ENCODE data around the gene SERPINI1. TPM values are rescaled to one million over a fixed set of nuclear protein-coding genes. Genes with fewer than 3 reads are reported as not detected.

SERPINI1 gene
- total and polyA plus RNA-seq, 10 donors = 5.3 to 13.6 (median 9.0) TPM

GRCh38 chr3:167777356-167777755 is 41.8 kb downstream of the SERPINI1 start:
- Histone ChIP-seq H3K4me3 (no peak overlapping the region), H3K27ac (no peak overlapping the region), H3K9me3 (peaks cover 0 to 15% (median 8%) of the 10 kb centered on the region in 8 donors), H3K27me3 (replicated peaks in 1 of 7) (no peaks in the 10 kb centered on the region), H3K4me1 (peaks cover 0 to 14% (median 0%) of the 10 kb centered on the region in 6 donors), H3K36me3 (no peaks in the 10 kb centered on the region)
- TF ChIP-seq POLR2AphosphoS5 (IDR thresholded peaks at IDR 0.05) = no peak
- TF ChIP-seq POLR2A (IDR thresholded peaks at IDR 0.05) = no peak
- TF ChIP-seq CTCF (IDR thresholded peaks at IDR 0.05 in 8 of 11, conservative IDR thresholded peaks at IDR 0.05 in 3 of 11) = no peak
- 72 to 87% (median 77%) methylated on average over 1 of the region's 1 CpG for WGBS, 5 donors
- no peak for DNase-seq
- intact Hi-C loops (cut with DNase I; ENCODE audit: low total_unique reads) = no loop called here

- no peak for DNase-seq
- 88 to 98% (median 93%) methylated on average over 2 of the region's 2 CpGs for WGBS, 5 donors
- Histone ChIP-seq H3K27me3 (replicated peaks in 1 of 7) (no peaks in the 10 kb centered on the region), H3K4me3 (no peak overlapping the region), H3K36me3 (no peaks in the 10 kb centered on the region), H3K4me1 (no peaks in the 10 kb centered on the region), H3K27ac (no peak overlapping the region), H3K9me3 (peaks cover 0 to 15% (median 8%) of the 10 kb centered on the region in 8 donors)
- TF ChIP-seq POLR2A (IDR thresholded peaks at IDR 0.05) = no peak
- TF ChIP-seq POLR2AphosphoS5 (IDR thresholded peaks at IDR 0.05) = no peak
- TF ChIP-seq CTCF (IDR thresholded peaks at IDR 0.05 in 8 of 11, conservative IDR thresholded peaks at IDR 0.05 in 3 of 11) = no peak
- intact Hi-C loops (cut with DNase I; ENCODE audit: low total_unique reads) = no loop called here
Observed at GRCh38 chr3:167780214-167780883, 44.8 kb downstream of the SERPINI1 start.

GRCh38 chr3:167783781-167784180 is 48.3 kb downstream of the SERPINI1 start:
- H3K9me3 ChIP-seq = no peaks in the 10 kb centered on the region
- H3K4me1 ChIP-seq = no peaks in the 10 kb centered on the region
- no peak for DNase-seq
- 67 to 85% (median 75%) methylated on average over 1 of the region's 1 CpG for WGBS, 5 donors
- no peaks in the 10 kb centered on the region for H3K27me3 ChIP-seq (replicated peaks in 1 of 7)
- TF ChIP-seq POLR2A (IDR thresholded peaks at IDR 0.05) = no peak
- no peak for TF ChIP-seq CTCF (IDR thresholded peaks at IDR 0.05 in 8 of 11, conservative IDR thresholded peaks at IDR 0.05 in 3 of 11)
- no peak for TF ChIP-seq POLR2AphosphoS5 (IDR thresholded peaks at IDR 0.05)
- no peak overlapping the region for H3K27ac ChIP-seq
- intact Hi-C loops (cut with DNase I; ENCODE audit: low total_unique reads) = no loop called here
- no peaks in the 10 kb centered on the region for H3K36me3 ChIP-seq
- no peak overlapping the region for H3K4me3 ChIP-seq

- Histone ChIP-seq H3K4me1 (no peaks in the 10 kb centered on the region), H3K36me3 (no peaks in the 10 kb centered on the region), H3K9me3 (no peaks in the 10 kb centered on the region), H3K27ac (no peak overlapping the region), H3K4me3 (no peak overlapping the region), H3K27me3 (replicated peaks in 1 of 7) (no peaks in the 10 kb centered on the region)
- no peak for TF ChIP-seq CTCF (IDR thresholded peaks at IDR 0.05 in 8 of 11, conservative IDR thresholded peaks at IDR 0.05 in 3 of 11)
- TF ChIP-seq POLR2A (IDR thresholded peaks at IDR 0.05) = no peak
- WGBS, 5 donors = 80 to 93% (median 87%) methylated on average over 3 of the region's 3 CpGs
- DNase-seq = no peak
- intact Hi-C loops (cut with DNase I; ENCODE audit: low total_unique reads) = no loop called here
Observed at GRCh38 chr3:167785790-167786189, 50.3 kb downstream of the SERPINI1 start.

Measured in spleen (tissue), 11 donors.